ENCODE data around the gene C19orf47. TPM values are rescaled to one million over a fixed set of nuclear protein-coding genes. Genes with fewer than 3 reads are reported as not detected.
"Not testable (repeated sequence)": the region's sequence is repeated elsewhere in the genome, so short reads cannot be mapped to it uniquely, and the experiment has no call there.

C19orf47 gene
- total and polyA plus RNA-seq, 2 experiments from 2014 or later: 6.2 to 11.2 TPM

DNA sequence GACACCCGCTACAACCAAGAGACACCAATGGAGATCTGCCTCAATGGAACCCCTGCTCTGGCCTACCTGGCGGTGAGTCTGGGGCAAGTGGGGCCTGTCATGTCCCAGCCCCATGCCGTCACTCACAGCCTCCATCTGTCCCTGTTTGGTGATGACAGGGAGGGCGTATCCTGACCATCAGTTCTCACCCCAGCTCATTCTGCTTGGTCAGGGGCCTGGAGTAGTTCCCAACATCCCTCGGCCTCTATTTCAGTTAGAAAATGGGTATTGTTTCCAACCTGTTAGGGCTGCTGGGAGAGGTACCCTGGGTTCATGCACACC lies 23.6 kb upstream of the C19orf47 start:
- H4K20me1 ChIP-seq (ENCODE audit: insufficient read depth): no peaks in the 10 kb centered on the region
- H3K4me1 ChIP-seq (ENCODE audit: insufficient read depth): no peaks in the 10 kb centered on the region
- no peaks in the 10 kb centered on the region for H3F3A ChIP-seq (ENCODE audit: insufficient read depth)
- H3K9me3 ChIP-seq (ENCODE audit: low read depth): no peaks in the 10 kb centered on the region
- no peak overlapping the region for H3K4me3 ChIP-seq
- H3K36me3 ChIP-seq (ENCODE audit: low read depth): peaks cover 6% of the 10 kb centered on the region; the same call in 1 of the 2 replicates
- no peaks in the 10 kb centered on the region for H3K9me2 ChIP-seq (ENCODE audit: insufficient read depth)
- H3K27me3 ChIP-seq (replicated peaks; ENCODE audit: insufficient read depth): no peaks in the 10 kb centered on the region
- no peak for DNase-seq
- 84 to 87% methylated on average over 5 of the region's 5 CpGs for WGBS, 2 experiments (ENCODE audit: low coverage in 1 of 2, low lambda C conversion rate in 2 of 2, missing lambda C conversion rate in 2 of 2)
- no peak overlapping the region for H3K4me2 ChIP-seq (ENCODE audit: unreplicated experiment)
- H3K27ac ChIP-seq: no peak overlapping the region
- no peak overlapping the region for H2AFZ ChIP-seq
- TF ChIP-seq EZH2 (IDR thresholded peaks at IDR 0.05; ENCODE audit: insufficient read depth, poor library complexity, severe bottlenecking): no peak
- no peak for TF ChIP-seq EZH2phosphoT487 (IDR thresholded peaks at IDR 0.05; ENCODE audit: insufficient read depth, low read depth)
- H3K9ac ChIP-seq: no peak overlapping the region
- in situ Hi-C loops (cut with MboI): no loop called here
- H3K79me2 ChIP-seq (ENCODE audit: insufficient read depth): no peaks in the 10 kb centered on the region

DNA sequence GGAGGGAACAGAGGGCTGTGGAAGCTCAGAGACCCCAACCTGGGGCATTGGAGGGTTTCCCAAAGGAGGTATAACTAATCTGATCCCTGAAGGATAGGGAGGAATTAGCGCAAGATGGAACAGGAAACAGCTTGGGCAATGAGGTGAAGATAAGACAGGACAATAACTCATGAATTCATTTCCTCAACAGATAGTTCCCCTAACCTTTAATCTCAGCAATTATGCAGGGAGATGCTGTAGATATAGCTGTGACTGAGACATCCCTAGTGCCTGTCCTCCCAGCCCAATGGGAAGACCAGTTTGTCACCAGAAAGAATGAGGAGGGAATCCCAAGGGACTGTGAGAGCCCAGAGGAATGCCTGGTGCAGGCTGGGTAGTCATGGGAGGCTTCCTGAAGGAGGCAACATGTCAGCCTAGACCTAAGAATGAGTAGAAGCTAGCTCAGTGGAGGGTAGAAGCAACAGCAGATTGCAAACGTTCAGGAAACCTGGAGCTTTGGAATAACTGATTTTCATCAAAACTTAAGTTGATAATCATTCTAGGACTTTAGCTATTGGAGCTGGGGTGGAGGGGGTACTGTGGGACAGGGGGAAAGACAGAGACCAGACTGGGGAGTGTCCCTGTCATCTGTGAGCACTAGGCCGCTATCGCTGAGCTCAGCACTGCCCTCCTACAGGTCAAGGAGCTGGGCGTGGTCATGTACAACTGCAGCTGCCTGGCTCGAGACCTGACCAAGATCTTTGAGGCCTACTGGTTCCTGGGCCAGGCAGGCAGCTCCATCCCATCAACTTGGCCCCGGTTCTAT lies 23.0 kb upstream of the C19orf47 start:
- H3K9me3 ChIP-seq (ENCODE audit: low read depth): no peaks in the 10 kb centered on the region
- H3K36me3 ChIP-seq (ENCODE audit: low read depth): peaks cover 6% of the 10 kb centered on the region; the same call in 1 of the 2 replicates
- no peak overlapping the region for H3K4me3 ChIP-seq
- WGBS, 2 experiments (ENCODE audit: low coverage in 1 of 2, low lambda C conversion rate in 2 of 2, missing lambda C conversion rate in 2 of 2): 87 to 89% methylated on average over 7 of the region's 7 CpGs
- DNase-seq: no peak
- H2AFZ ChIP-seq: no peak overlapping the region
- no peak overlapping the region for H3K9ac ChIP-seq
- H3K79me2 ChIP-seq (ENCODE audit: insufficient read depth): no peaks in the 10 kb centered on the region
- no peaks in the 10 kb centered on the region for H4K20me1 ChIP-seq (ENCODE audit: insufficient read depth)
- H3K4me2 ChIP-seq (ENCODE audit: unreplicated experiment): no peak overlapping the region
- no peaks in the 10 kb centered on the region for H3K27me3 ChIP-seq (replicated peaks; ENCODE audit: insufficient read depth)
- H3F3A ChIP-seq (ENCODE audit: insufficient read depth): no peaks in the 10 kb centered on the region
- H3K27ac ChIP-seq: no peak overlapping the region
- no peaks in the 10 kb centered on the region for H3K9me2 ChIP-seq (ENCODE audit: insufficient read depth)
- in situ Hi-C loops (cut with MboI): no loop called here
- no peaks in the 10 kb centered on the region for H3K4me1 ChIP-seq (ENCODE audit: insufficient read depth)
- TF ChIP-seq EZH2phosphoT487 (IDR thresholded peaks at IDR 0.05; ENCODE audit: insufficient read depth, low read depth): no peak
- TF ChIP-seq EZH2 (IDR thresholded peaks at IDR 0.05; ENCODE audit: insufficient read depth, poor library complexity, severe bottlenecking): no peak

DNA sequence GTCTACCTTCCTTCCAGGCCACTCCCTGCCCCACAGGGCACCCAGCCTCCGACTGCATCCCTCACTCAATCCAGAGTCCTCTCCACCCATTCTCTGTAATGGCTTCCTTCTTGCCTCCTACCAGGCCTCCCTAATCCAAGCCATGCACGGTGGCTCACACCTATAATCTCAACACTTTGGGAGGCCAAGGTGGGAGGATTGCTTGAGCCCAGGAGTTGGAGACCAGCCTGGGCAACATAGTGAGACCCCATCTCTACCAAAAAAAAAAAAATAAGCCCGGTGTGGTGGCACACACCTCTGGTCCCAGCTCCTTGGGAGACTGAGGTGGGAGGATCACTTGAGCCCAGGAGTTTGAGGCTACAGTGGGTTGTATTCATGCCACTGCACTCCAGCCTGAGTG lies 22.1 kb upstream of the C19orf47 start:
- H3K4me1 ChIP-seq (ENCODE audit: insufficient read depth); H3K4me3 ChIP-seq; H3K27me3 ChIP-seq (replicated peaks; ENCODE audit: insufficient read depth); H3K9me3 ChIP-seq (ENCODE audit: low read depth); H3F3A ChIP-seq (ENCODE audit: insufficient read depth); H3K9me2 ChIP-seq (ENCODE audit: insufficient read depth); H3K79me2 ChIP-seq (ENCODE audit: insufficient read depth); H3K4me2 ChIP-seq (ENCODE audit: unreplicated experiment); H4K20me1 ChIP-seq (ENCODE audit: insufficient read depth); H2AFZ ChIP-seq; DNase-seq; H3K36me3 ChIP-seq (ENCODE audit: low read depth); in situ Hi-C loops (cut with MboI); H3K27ac ChIP-seq; H3K9ac ChIP-seq: not testable (repeated sequence)
- WGBS, 2 experiments (ENCODE audit: low coverage in 1 of 2, low lambda C conversion rate in 2 of 2, missing lambda C conversion rate in 2 of 2): 65 to 79% methylated on average over 3 of the region's 3 CpGs

DNA sequence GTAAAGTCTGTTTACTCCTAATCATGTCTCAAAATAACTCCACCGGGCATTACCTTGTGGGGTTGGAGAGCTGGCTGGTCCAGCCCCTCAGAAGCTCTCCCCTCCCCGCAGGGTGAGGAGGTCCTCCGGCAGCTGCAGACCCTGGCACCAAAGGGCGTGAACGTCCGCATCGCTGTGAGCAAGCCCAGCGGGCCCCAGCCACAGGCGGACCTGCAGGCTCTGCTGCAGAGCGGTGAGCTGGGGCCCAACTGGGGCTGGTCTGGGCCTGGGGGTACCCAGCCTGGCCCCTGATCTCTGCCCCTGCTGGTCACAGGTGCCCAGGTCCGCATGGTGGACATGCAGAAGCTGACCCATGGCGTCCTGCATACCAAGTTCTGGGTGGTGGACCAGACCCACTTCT lies 21.6 kb upstream of the C19orf47 start:
- H4K20me1 ChIP-seq (ENCODE audit: insufficient read depth): no peaks in the 10 kb centered on the region
- in situ Hi-C loops (cut with MboI): no loop called here
- TF ChIP-seq EZH2 (IDR thresholded peaks at IDR 0.05; ENCODE audit: insufficient read depth, poor library complexity, severe bottlenecking) (no peak), EZH2phosphoT487 (IDR thresholded peaks at IDR 0.05; ENCODE audit: insufficient read depth, low read depth) (no peak)
- H3K9me2 ChIP-seq (ENCODE audit: insufficient read depth): no peaks in the 10 kb centered on the region
- no peak overlapping the region for H3K9ac ChIP-seq
- no peak overlapping the region for H3K27ac ChIP-seq
- H2AFZ ChIP-seq: no peak overlapping the region
- H3K27me3 ChIP-seq (replicated peaks; ENCODE audit: insufficient read depth): no peaks in the 10 kb centered on the region
- H3K4me2 ChIP-seq (ENCODE audit: unreplicated experiment): no peak overlapping the region
- peaks cover 6% of the 10 kb centered on the region; the same call in 1 of the 2 replicates for H3K36me3 ChIP-seq (ENCODE audit: low read depth)
- H3K4me3 ChIP-seq: no peak overlapping the region
- DNase-seq: no peak
- no peaks in the 10 kb centered on the region for H3K4me1 ChIP-seq (ENCODE audit: insufficient read depth)
- no peaks in the 10 kb centered on the region for H3F3A ChIP-seq (ENCODE audit: insufficient read depth)
- 95 to 97% methylated on average over 12 of the region's 12 CpGs for WGBS, 2 experiments (ENCODE audit: low coverage in 1 of 2, low lambda C conversion rate in 2 of 2, missing lambda C conversion rate in 2 of 2)
- no peaks in the 10 kb centered on the region for H3K79me2 ChIP-seq (ENCODE audit: insufficient read depth)
- no peaks in the 10 kb centered on the region for H3K9me3 ChIP-seq (ENCODE audit: low read depth)
